GM12878 (cell line): Measurements from ENCODE around the gene ARHGAP26. TPM values are rescaled to one million over a fixed set of nuclear protein-coding genes. Genes with fewer than 3 reads are reported as not detected.

Source experiments
- ATAC-seq: fragments of 200-7000 bp; cut with Tn5 transposase; 3 replicates; pipeline ENCODE4 v1.9.1; 2020; ENCODE audit warnings: mild to moderate bottlenecking, moderate library complexity
- BruUV-seq: library from RNA; stranded (reverse); fragments of 400-500 nt; replicated peaks from 2 replicates; lab custom pipeline; 2021; lab: Mats Ljungman, UMichigan
- CTCF ChIA-PET: fragments of 300-600 bp; sonication (Branson Sonifier 250); formaldehyde crosslinking; extraction: SDS; loops from one replicate; lab custom pipeline; 2021; ENCODE audit warnings: inconsistent platforms; lab: Yijun Ruan, JAX
- POLR2A ChIA-PET: fragments of 350-600 bp; formaldehyde crosslinking; extraction: SDS; loops from one replicate; lab custom pipeline; 2021; ENCODE audit warnings: inconsistent platforms; lab: Charles Lee
- RAD21 ChIA-PET: fragments of 300-600 bp; sonication (Branson Sonifier 250); formaldehyde crosslinking; loops from one replicate; lab custom pipeline; 2023; ENCODE audit warnings: antibody characterized with exemption; ENCODE audit not compliant: unreplicated experiment; lab: Charles Lee
- SMC1A ChIA-PET: fragments of 300-600 bp; sonication (Branson Sonifier 250); formaldehyde crosslinking; loops from one replicate; lab custom pipeline; 2023; ENCODE audit not compliant: unreplicated experiment, uncharacterized antibody; lab: Charles Lee
- DNase-seq: peaks from one replicate; pipeline ENCODE4 v3.0.0-alpha.2; 2011; ENCODE audit warnings: low read depth, low spot score
- FAIRE-seq: peaks from 3 replicates; lab custom pipeline; 2011; peaks lifted over from hg19 to GRCh38; lab: Jason Lieb, UNC
- H2AFZ ChIP-seq: 2 replicates; pipeline ENCODE4 v1.6.0; 2011; ENCODE audit warnings: low read depth, low read length, control low read depth; ENCODE audit not compliant: control insufficient read depth
- H3K27ac ChIP-seq: 2 replicates; pipeline ENCODE4 v1.5.1; 2011; ENCODE audit warnings: control low read depth; ENCODE audit not compliant: control insufficient read depth, insufficient read depth
- H3K27me3 ChIP-seq, 2 experiments: replicated peaks in 1 of 2; 2 replicates each; pipeline versions ENCODE4 v1.6.0 to v1.6.1; 2011; ENCODE audit warnings: low read length in 1 of 2; ENCODE audit not compliant: control insufficient read depth in 2 of 2, insufficient read depth in 2 of 2
- H3K36me3 ChIP-seq, 2 experiments: 2 replicates each; pipeline ENCODE4 v1.5.1; 2011; ENCODE audit warnings: low read length in 1 of 2; ENCODE audit not compliant: control insufficient read depth in 2 of 2, insufficient read depth in 2 of 2
- H3K4me1 ChIP-seq: 2 replicates; pipeline ENCODE4 v1.6.1; 2011; ENCODE audit warnings: mild to moderate bottlenecking, low read length, moderate library complexity, mixed read lengths; ENCODE audit not compliant: control insufficient read depth, insufficient read depth
- H3K4me2 ChIP-seq: 2 replicates; pipeline ENCODE4 v1.6.0; 2011; ENCODE audit warnings: control low read depth; ENCODE audit not compliant: control insufficient read depth, insufficient read depth
- H3K4me3 ChIP-seq: fragments of 200-600 bp; sonication (generic); 2 replicates; pipeline ENCODE4 v1.5.1; 2016
- H3K79me2 ChIP-seq: 2 replicates; pipeline ENCODE4 v1.6.0; 2011; ENCODE audit warnings: low read length; ENCODE audit not compliant: control insufficient read depth, insufficient read depth
- H3K9ac ChIP-seq: 2 replicates; pipeline ENCODE4 v1.8.0; 2011; ENCODE audit warnings: low read length, control low read depth, mixed read lengths; ENCODE audit not compliant: control insufficient read depth, insufficient read depth
- H3K9me3 ChIP-seq: replicated peaks from 3 replicates; pipeline ENCODE4 v1.5.1; 2011; ENCODE audit warnings: mild to moderate bottlenecking, low read length; ENCODE audit not compliant: control insufficient read depth, insufficient read depth
- H4K20me1 ChIP-seq: 2 replicates; pipeline ENCODE4 v1.6.0; 2011; ENCODE audit not compliant: control insufficient read depth, insufficient read depth
- BRCA1 ChIP-seq: IDR thresholded peaks from 2 replicates; pipeline ENCODE4 v1.6.1; 2011; ENCODE audit warnings: low read depth, low read length, improper control_type of control experiment
- CBX5 ChIP-seq: sonication (generic); IDR thresholded peaks from 2 replicates; pipeline ENCODE4 v1.6.1; 2016; ENCODE audit warnings: low read depth, moderate library complexity, mild to moderate bottlenecking, inconsistent platforms
- CREB1 ChIP-seq: IDR thresholded peaks from 2 replicates; pipeline ENCODE4 v1.6.1; 2012; ENCODE audit warnings: low read depth, mild to moderate bottlenecking, inconsistent platforms
- SREBF1 ChIP-seq: IDR thresholded peaks from 2 replicates; pipeline ENCODE4 v1.6.1; 2012; ENCODE audit warnings: mild to moderate bottlenecking, low read length
- TARDBP ChIP-seq: IDR thresholded peaks from 2 replicates; pipeline ENCODE4 v1.6.1; 2016; ENCODE audit warnings: borderline replicate concordance
- WGBS: methylation state at CpG from one replicate; pipeline ENCODE4 v1.1.6; 2016; ENCODE audit warnings: low lambda C conversion rate; ENCODE audit not compliant: insufficient replicate concordance, insufficient coverage; ENCODE audit errors: missing lambda C conversion rate; 5-methylcytosine and 5-hydroxymethylcytosine counted together
- in situ Hi-C: fragments of 300-500 bp; cut with MboI; formaldehyde crosslinking; loops from 9 replicates; pipeline ENCODE4 v1.14.3; 2018; ENCODE audit warnings: mixed read lengths
- intact Hi-C: fragments of 100-400 bp; cut with micrococcal nuclease; formaldehyde crosslinking; loops from one replicate; pipeline ENCODE4 v1.14.2; 2022; ENCODE audit not compliant: unreplicated experiment
- polyA plus RNA-seq, 11 experiments: library from polyadenylated mRNA; depleted of rRNA in 4 of 11; unstranded in 6 of 11; stranded (reverse) in 5 of 11; fragments of >200 nt; fragmentation: Nextera tagmentation in 4 of 11; fragmentation: Illumina TruSeq in 1 of 11; extraction: Ambion mirVana in 4 of 11; extraction: Trizol in 1 of 11; gene quantifications; 1 replicate in 1 of 11; 2 replicates in 10 of 11; pipeline versions ENCODE4 v1.2.1 to v1.2.3, GENCODE V29; 2011 to 2016; ENCODE audit warnings: inconsistent platforms in 2 of 11, missing spikeins in 2 of 11, low read depth in 1 of 11
- total RNA-seq, 4 experiments: library from RNA; depleted of rRNA in 3 of 4; stranded (reverse); fragments of >200 nt in 3 of 4; fragmentation: Illumina TruSeq in 1 of 4; extraction: Trizol in 1 of 4; gene quantifications; 2 replicates each; pipeline versions ENCODE4 v1.2.1 to v1.2.3, GENCODE V29; 2013 to 2021
- TF ChIP-seq, protein P1 (sequence below): IDR thresholded peaks from 2 replicates; pipeline ENCODE4 v1.6.1; 2012; ENCODE audit warnings: low read depth, low read length, improper control_type of control experiment
- TF ChIP-seq, protein P2 (sequence below): fragments of 450-650 bp; IDR thresholded peaks from 2 replicates; pipeline ENCODE4 v1.6.1; 2016; ENCODE audit warnings: mild to moderate bottlenecking
- TF ChIP-seq, protein P3 (sequence below): IDR thresholded peaks from 2 replicates; pipeline ENCODE4 v1.6.1; 2012; ENCODE audit warnings: low read length, inconsistent platforms

ARHGAP26 gene
- total and polyA plus RNA-seq, 10 of the 15 experiments (the other 5 are each of a cell fraction or from before 2014, with no cell fraction given): 9.4 to 41.5 (median 19.3) TPM

DNA sequence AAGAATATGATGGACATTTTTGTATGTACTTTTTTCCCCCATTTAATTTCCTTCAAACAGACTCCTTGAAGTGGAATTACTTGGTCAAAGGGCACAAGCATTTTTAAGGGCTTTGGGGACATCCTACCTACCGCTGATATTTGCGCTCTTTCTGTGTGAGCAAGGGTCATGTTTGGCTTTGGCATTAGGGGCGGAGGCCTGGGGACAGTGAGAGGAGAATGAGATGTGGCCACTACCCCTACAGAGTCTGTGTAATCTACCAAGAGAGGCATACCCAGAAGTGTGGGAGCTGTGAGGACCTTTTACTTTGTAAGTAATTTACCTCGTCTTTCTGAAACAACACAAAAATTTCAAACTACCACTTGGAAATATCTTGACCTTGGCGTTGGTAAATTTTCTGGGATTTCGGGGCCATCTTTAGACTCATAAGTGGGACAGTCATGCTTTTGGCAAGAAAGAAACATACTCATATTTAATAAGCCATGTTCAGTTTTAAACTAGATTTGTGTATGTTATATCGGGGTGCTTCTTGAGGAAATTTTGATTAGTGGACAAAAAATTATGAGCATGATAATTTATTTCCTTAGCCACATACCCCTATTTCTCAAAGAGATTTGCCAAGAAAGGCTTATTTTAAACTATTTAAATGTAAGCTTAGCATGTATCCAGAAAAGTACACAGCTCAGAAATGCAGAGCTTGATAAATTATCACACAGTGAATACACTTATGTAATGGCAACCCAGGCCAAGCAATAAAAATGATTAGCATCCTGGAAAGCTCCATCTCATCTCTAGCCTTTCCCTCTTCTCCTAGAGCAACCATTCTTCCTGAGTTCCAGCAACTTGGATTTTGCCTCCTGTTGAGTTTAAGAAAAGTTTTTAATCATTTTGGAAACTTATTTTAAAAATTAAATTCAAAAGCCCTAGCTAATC, 63.6 kb downstream of the ARHGAP26 start:
- 73% methylated on average over 7 of the region's 7 CpGs for WGBS
- FAIRE-seq: no peak
- POLR2A ChIA-PET: interaction anchor here (0.8 kb wide), 1 partner anchor 25 kb away, joined by 3 read pairs; no protein-coding TSS in a partner anchor

More for the DNA sequence above, 63.6 kb downstream of the ARHGAP26 start:
- ATAC-seq: no peak
- intact Hi-C loops (no loop called here), in situ Hi-C loops (no loop called here)
- Histone ChIP-seq H3K79me2 (no peaks in the 10 kb centered on the region), H2AFZ (no peak overlapping the region), H3K4me3 (no peak overlapping the region), H3K27me3 (no peaks in the 10 kb centered on the region), H3K9me3 (no peaks in the 10 kb centered on the region), H3K27ac (no peak overlapping the region), H3K36me3 (no peaks in the 10 kb centered on the region), H3K4me2 (no peak overlapping the region), H3K4me1 (no peaks in the 10 kb centered on the region), H3K9ac (no peak overlapping the region), H4K20me1 (no peaks in the 10 kb centered on the region)
- ChIA-PET CTCF (interaction anchor here (0.9 to 1.2 kb wide), 2 partner anchors 55 to 178 kb away, joined by 3 to 4 read pairs; no protein-coding TSS in a partner anchor), SMC1A (no interaction called here), RAD21 (no interaction called here)
- TF ChIP-seq SREBF1 (no peak), CBX5 (no peak), TARDBP (no peak), BRCA1 (no peak), CREB1 (no peak)
- TF ChIP-seq, protein P1, sequence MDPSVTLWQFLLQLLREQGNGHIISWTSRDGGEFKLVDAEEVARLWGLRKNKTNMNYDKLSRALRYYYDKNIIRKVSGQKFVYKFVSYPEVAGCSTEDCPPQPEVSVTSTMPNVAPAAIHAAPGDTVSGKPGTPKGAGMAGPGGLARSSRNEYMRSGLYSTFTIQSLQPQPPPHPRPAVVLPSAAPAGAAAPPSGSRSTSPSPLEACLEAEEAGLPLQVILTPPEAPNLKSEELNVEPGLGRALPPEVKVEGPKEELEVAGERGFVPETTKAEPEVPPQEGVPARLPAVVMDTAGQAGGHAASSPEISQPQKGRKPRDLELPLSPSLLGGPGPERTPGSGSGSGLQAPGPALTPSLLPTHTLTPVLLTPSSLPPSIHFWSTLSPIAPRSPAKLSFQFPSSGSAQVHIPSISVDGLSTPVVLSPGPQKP: no peak
- TF ChIP-seq, protein P2, sequence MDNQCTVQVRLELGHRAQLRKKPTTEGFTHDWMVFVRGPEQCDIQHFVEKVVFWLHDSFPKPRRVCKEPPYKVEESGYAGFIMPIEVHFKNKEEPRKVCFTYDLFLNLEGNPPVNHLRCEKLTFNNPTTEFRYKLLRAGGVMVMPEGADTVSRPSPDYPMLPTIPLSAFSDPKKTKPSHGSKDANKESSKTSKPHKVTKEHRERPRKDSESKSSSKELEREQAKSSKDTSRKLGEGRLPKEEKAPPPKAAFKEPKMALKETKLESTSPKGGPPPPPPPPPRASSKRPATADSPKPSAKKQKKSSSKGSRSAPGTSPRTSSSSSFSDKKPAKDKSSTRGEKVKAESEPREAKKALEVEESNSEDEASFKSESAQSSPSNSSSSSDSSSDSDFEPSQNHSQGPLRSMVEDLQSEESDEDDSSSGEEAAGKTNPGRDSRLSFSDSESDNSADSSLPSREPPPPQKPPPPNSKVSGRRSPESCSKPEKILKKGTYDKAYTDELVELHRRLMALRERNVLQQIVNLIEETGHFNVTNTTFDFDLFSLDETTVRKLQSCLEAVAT: no peak
- TF ChIP-seq, protein P3, sequence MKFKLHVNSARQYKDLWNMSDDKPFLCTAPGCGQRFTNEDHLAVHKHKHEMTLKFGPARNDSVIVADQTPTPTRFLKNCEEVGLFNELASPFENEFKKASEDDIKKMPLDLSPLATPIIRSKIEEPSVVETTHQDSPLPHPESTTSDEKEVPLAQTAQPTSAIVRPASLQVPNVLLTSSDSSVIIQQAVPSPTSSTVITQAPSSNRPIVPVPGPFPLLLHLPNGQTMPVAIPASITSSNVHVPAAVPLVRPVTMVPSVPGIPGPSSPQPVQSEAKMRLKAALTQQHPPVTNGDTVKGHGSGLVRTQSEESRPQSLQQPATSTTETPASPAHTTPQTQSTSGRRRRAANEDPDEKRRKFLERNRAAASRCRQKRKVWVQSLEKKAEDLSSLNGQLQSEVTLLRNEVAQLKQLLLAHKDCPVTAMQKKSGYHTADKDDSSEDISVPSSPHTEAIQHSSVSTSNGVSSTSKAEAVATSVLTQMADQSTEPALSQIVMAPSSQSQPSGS: no peak
- BruUV-seq: no TSS peak
- no peak for DNase-seq
